Measurements from ENCODE around the gene ZC3H4.
"Not testable (repeated sequence)": the region's sequence is repeated elsewhere in the genome, so short reads cannot be mapped to it uniquely, and the experiment has no call there.

The ZC3H4 gene

GRCh38 chr19:47106821-47107201, 6.8 kb downstream of the ZC3H4 start:
- no peak for DNase-seq

GRCh38 chr19:47105874-47106273, 7.7 kb downstream of the ZC3H4 start:
- DNase-seq = no peak

GRCh38 chr19:47104680-47105079, 8.9 kb downstream of the ZC3H4 start:
- no peak for DNase-seq

GRCh38 chr19:47102346-47103060, 11.1 kb downstream of the ZC3H4 start:
- DNase-seq = no peak

- not testable (repeated sequence) for DNase-seq
Measured at GRCh38 chr19:47101116-47101515, 12.5 kb downstream of the ZC3H4 start.

GRCh38 chr19:47100290-47100689, 13.3 kb downstream of the ZC3H4 start:
- DNase-seq = no peak

GRCh38 chr19:47099576-47100050, 14.0 kb downstream of the ZC3H4 start:
- DNase-seq = no peak

GRCh38 chr19:47098608-47099007, 15.0 kb downstream of the ZC3H4 start:
- no peak for DNase-seq

- no peak for DNase-seq
Measured at GRCh38 chr19:47097396-47098201, 16.0 kb downstream of the ZC3H4 start.

GRCh38 chr19:47096721-47097120, 16.9 kb downstream of the ZC3H4 start:
- no peak for DNase-seq

GRCh38 chr19:47096100-47096704, 17.4 kb downstream of the ZC3H4 start:
- DNase-seq = no peak

GRCh38 chr19:47095476-47096099, 18.0 kb downstream of the ZC3H4 start:
- DNase-seq = no peak

GRCh38 chr19:47094557-47095475, 18.8 kb downstream of the ZC3H4 start:
- no peak for DNase-seq

GRCh38 chr19:47093841-47094240, 19.7 kb downstream of the ZC3H4 start:
- DNase-seq = no peak

GRCh38 chr19:47093254-47093653, 20.3 kb downstream of the ZC3H4 start:
- no peak for DNase-seq

GRCh38 chr19:47089767-47090350, 23.7 kb downstream of the ZC3H4 start:
- DNase-seq = no peak

GRCh38 chr19:47086280-47086679, 27.3 kb downstream of the ZC3H4 start:
- DNase-seq = no peak

- no peak for DNase-seq
Measured at GRCh38 chr19:47084879-47085439, 28.6 kb downstream of the ZC3H4 start.

GRCh38 chr19:47082493-47082892, 31.1 kb downstream of the ZC3H4 start:
- DNase-seq = no peak

- DNase-seq = no peak
Measured at GRCh38 chr19:47081095-47081494, 32.5 kb downstream of the ZC3H4 start.

GRCh38 chr19:47078351-47078750, 35.2 kb downstream of the ZC3H4 start:
- not testable (repeated sequence) for DNase-seq
